GM18861 (cell line): Measurements from ENCODE around the gene ALDH6A1.
A peak's percentile ranks its signal among the peaks of the same experiment; 100 is the strongest.

Experiments
- ATAC-seq: cut with Tn5 transposase; IDR thresholded peaks from one replicate; pipeline ENCODE4 v1.9.1; 2021; ENCODE audit not compliant: unreplicated experiment

ALDH6A1 gene

DNA sequence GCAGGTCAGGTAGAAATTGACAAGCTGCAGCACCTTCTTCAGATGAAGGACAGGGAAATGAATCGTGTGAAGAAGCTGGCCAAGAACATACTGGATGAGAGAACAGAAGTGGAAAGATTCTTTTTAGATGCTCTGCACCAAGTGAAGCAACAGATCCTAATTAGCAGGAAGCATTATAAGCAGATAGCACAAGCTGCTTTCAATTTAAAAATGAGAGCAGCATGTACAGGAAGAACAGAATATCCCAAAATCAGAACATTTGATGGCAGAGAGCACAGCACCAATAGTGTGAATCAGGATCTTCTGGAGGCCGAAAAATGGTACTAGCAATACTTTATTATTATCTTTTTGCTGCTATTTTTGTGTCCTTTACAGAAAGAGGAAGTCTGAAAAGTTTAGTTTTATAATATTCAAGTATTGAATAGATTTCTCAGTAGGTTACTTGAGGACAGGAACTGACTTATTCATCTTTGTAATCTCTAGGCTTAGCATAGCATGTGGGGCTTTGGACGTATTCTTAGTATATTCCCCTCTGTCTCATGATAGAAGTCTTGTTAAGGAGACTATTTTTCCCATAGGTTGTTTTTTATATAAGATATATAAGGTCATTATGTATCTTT, 34.3 kb downstream of the ALDH6A1 start:
- no peak for ATAC-seq

DNA sequence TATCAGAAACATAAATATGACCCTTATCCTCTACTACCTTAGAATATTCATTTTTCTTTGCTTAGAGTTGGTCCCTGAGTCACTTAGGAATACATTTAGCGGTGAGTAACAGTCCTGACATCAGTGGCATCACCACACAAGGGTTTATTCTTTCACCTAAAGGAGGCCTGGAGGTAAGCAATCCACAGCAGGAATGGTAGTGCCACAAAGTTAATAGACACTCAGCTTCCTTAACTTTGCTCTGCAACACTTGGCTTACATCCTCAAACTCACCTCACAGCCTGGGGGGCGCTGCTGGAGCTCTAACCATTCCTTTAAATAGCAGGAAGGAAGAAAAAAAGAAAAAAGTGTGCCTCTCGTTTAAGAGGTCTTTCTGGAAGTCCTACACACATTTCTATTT, 36.0 kb downstream of the ALDH6A1 start:
- ATAC-seq, result no peak

DNA sequence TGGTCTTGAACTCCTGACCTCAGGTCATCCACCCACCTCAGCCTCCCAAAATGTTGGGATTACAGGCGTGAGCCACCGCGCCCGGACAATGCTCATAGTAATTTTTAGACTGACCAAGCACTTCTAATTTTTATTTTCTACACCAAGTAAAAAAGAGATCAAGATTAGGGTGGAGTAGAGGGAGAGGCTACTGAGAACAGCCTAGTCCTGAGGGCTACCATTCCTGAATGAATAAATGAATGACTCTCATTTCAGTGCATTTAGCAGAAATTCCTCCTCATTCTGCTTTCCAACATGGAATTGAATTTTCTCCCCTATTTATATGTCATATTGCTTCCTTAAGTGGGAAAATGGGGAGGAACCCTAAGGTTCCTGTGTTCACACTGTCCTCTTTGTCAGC, 38.7 kb downstream of the ALDH6A1 start:
- no peak for ATAC-seq

DNA sequence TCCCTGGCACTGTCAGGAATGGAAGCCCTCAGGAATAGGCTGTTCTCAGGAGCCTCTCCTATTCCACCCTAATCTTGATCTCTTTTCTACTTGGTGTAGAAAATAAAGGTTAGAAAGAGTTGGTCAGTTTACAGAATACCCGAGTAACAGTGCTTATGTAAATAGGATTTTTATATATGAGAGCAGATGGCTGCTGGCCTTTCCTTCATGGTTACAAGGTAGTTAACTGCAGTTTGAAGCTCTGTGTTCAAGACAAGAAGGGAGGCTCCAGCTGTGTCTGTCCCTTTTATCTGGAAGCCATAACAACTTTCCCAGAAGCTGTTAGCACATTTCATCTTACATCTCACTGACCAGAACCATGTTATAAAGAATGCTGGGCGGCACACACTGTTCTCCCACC, 42.0 kb downstream of the ALDH6A1 start:
- no peak for ATAC-seq

DNA sequence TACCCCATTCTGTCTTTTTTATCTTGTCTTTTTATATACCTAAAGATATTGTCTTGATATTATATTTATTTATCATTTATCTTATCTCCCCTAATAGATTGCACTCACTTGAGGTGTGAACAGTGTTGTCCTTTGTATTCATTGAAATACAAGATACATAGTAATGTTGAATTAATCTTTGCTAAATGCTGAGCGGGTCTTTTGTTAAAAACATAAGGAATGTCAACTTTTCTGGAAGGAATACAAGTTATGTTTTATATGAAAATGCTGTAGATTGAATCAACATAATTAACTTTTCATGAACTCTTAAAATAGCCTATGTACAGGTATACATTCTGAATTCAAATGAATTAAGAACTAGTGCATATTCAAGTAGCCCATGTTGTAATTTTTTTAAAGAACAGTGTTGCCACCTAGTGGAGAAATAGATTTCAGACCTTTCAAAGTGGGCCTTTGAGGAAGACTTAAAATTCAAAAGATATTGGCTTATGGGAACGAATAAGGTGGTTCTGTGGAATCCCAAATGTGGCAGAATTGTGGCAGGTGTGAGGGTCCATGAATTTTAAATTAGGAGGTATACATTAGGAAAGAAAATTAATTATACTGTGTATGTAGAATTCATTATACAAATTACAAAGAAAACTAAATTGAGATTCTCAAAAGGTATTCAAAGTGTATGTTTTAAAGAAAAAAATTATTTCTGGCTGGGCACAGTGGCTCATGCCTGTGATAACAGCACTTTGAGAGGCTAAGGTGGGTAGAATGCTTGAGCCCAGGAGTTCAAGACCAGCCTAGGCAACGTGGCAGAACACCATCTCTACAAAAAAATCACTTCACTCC, 46.0 kb downstream of the ALDH6A1 start:
- no peak for ATAC-seq

DNA sequence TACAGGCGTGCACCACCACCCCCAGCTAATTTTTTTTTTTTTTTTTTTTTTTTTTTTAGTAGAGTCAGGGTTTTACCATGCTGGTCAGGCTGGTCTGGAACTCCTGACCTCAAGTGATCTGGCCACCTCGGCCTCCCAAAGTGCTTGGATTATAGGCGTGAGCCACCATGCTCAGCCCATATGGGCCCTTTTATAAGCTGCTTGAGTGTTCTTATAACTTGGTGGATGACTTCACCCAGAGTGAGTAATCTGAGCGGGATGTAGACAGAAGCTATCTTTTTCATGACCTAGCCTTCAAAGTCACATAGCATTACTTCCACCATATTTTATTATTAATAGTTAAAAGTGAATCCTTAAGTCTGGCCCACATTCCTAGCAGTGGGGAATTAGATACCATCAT, 48.7 kb downstream of the ALDH6A1 start:
- ATAC-seq, result no peak

DNA sequence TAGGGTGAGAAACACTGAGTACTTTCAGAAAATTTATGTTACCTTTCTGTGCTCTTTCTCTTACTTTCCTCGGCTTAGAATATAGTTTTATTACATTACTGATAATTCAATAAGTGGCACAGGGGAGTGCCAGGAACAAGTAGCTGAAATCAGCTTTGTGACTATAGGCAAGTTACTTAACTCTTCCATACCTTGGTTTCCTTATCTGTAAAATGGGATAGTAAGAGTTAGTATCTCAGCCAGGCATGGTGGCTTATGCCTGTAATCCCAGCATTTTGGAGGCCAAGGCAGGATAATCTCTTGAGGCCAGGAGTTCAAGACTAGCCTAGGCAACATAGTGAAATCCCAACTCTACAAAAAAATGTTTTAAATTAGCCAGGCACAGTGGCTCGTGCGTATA, 49.7 kb downstream of the ALDH6A1 start:
- no peak for ATAC-seq

DNA sequence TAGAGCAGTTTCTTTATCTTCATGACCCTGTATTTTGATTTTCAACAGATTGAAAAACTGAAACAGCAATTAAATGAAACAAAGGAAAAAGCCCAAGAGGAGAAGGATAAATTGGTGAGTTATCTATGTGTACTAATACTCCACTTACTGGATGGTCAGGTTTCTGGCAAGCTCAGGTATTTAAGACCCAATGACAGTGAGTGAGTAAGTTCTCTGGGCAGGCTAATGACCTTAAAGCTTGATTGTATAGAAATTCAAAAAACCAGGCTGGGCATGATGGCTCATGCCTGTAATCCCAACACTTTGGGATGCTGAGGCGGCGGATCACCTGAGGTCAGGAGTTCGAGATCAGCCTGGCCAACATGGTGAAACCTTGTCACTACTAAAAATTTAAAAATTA, 55.1 kb downstream of the ALDH6A1 start:
- no peak for ATAC-seq

DNA sequence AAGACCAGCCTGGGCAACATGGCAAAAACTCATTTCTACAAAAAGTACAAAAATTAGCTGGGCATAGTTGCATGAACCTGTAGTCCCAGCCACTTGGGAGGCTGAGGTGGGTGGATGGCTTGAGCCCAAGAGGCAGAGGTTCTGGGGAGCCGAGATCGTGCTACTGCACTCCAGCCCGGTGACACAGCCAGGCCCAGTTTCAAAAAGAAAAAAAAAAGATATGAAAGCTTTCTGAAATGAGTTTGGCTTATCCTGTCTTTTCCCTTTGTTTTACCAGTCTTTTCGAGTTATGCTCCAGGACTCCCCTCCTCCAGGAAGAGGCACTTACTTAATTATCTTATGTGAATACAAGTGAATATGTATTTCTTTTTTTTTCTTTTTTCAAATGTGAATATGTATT, 61.9 kb downstream of the ALDH6A1 start:
- ATAC-seq, result no peak

DNA sequence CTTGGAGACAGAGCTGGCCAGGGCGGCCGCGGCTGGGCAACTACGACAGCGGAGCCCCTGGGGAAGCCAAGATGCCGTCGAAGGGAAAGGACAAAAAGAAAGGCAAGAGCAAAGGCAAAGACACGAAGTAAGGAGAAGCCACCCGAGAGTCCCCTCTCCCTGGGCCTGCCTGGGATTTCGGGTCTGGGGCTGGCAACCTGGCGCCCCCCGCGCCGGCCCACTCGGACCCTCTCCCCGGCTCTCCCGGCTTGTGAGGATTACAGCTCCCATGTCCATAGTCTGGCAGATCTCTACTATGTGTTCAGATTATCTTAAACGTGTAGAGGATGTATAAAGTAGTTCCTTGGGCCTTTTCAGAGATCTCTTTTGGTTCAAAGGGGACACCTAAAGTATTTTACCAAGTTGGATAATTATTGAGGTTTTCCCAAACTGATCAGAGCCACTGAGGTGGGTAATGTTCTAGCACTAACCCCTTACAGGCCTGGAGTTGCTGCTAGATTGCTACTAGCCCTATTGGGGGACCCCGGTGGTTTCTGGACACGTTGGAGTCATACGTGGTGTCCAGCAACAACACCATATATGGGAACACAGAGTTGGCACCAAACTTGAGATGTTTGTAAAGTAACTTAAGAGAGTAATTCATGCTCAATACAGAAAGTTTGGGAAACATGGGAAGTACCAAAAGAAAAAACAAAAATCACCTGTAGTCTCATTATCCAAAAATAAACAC, 64.7 kb downstream of the ALDH6A1 start:
- no peak for ATAC-seq

DNA sequence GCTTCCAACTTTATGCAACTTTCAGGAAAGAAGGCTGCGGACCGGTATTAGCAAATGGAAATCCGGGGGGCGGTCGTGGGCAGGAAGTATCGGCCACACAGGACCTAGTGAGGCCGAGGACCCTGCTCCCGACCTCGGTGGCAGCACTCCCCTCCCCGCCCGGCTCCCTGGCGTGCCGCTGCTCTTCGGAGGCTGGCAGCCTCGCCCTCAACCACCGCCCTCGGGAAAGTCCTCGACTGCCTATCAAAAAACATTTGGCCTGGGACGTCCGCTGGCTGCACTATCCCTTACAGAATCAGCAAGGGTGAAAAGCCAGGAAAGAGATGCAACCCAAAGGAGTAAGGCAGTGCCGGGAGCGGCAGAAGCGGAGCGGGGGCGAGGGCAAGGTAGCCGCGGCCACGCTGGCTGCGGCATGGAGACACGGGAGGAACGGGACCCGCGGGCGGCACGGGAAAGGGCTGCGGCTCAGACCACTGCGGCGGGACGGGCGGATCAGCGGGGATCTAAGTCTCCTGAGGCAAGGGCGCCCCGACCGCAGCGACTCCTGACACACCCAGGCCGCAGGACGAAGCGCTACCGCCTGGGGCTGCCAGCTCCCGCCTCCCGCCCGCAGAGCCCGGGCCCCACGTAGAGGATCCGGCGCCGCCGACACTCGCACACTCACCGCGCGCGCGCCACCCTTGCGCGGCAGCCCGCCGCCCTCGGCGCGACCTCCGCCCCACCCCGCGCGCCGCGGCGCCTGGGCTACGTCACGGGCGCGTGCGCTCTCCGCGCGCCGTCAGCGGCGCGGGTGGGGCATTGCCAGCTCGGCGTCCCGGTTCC, 65.5 kb downstream of the ALDH6A1 start, which contains the start of the genes BBOF1 and ENTPD5:
TSS of gene BBOF1 (plus strand) at position 764 of the 822 bp plus-strand sequence. CDS start 130 bp downstream, outside the sequence.
TSS of gene ENTPD5 (minus strand) at position 703 of the 822 bp plus-strand sequence. CDS start 31,186 bp downstream, outside the sequence.
- ATAC-seq, result peak; percentile 76

DNA sequence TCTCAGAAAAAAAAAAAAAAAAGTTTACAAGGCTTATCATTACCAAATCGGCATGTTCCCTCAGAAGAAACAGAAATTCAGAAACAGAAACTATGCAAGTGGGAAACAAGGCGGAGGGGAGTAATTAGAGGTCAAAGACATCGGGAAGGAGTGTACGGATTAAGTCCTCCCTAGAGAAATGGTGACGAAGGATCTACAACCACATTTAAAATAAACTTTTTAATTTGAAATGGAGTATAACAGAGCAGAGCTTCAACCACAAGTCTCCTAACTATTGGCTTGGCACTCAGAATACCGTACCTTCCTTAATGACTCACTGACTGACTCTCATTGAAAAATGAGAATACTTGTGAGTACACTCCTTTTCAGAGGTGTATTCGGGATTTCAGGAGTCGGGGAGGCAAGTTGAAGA, 66.1 kb downstream of the ALDH6A1 start:
- no peak for ATAC-seq

DNA sequence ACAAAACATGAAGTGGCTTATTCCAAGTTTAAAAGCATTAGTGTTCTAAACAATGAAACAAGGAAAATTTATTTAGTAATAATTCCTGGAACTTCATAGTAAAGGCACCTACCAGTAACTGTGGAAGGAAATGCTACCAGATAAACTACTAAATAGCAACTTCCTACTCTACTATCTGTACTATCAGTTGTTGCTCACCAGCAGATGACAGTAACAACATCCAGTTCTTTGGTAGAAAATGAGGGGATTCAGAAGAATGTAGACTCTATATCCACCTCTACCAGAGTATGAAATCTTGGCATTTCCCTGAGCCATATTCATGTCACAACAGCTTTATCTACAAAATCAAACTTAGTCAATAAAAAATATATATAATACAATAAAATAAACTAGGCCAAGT, 68.3 kb downstream of the ALDH6A1 start:
- no peak for ATAC-seq

DNA sequence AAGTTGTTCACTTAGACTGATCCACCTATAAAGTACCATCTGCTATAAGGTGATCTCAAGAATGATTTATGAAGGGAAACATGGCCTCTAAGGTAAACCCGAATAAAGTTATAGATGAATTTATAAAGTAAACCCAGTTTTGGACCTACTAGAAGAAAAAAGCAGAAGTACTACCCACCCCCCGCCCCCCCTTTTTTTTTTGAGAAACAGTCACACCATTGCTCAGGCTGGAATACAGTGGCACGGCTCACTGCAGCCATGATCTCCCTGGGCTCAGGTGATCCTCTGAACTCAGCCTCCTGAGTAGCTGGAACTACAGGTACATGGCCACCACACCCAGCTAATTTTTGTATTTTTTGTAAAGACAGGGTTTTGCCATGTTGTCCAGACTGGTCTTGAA, 69.1 kb downstream of the ALDH6A1 start:
- ATAC-seq, result no peak

DNA sequence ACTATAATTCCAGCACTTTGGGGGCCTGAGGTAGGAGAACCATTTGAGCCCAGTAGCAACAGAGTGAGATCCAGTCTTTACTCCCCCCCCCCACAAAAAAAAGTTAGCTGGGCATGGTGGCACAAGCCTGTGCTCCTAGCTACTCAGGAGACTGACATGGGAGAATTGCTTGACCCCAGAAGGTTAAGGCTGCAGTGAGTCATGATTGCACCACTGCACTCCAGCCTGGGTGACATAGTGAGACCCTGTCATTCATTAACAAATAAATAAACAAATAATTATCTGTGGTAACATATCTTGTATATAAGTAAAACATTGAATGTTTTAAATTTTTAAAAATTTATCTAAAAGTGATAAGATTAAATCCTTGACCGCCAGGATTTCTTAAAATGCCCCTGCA, 70.0 kb downstream of the ALDH6A1 start:
- ATAC-seq, result no peak

DNA sequence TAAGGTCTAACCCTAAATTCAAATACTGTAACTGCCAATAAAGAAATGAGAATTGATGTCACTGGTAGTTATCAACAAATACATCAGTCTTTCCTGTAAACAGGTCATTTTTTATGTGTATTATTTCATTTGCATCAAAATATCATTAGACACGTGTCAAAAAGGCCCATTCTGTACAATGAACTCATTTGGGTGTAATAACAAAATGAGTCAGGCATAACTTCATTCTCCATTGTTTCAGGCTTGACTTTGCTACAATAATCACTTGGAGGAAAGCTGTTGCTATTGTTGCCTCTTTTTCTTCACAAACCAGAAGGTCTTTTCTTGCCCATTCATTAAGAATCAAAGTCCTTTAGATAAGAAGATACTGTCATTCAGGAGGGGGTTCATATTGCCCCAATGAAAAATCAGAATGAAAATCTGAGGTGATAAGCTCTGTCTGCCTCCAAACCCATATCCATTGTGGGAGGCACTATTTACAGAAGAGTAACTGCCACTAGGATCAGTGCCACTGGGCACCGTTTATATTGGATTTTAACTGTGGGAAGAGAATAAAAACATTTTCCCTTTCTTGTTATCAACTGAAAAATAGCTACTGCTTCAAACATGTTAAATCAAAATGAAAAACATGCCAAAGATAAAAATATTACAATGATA, 75.3 kb downstream of the ALDH6A1 start:
- no peak for ATAC-seq
